Liver (tissue), 9 donors: ENCODE measurements around the gene VAC14. TPM values are rescaled to one million over a fixed set of nuclear protein-coding genes. Genes with fewer than 3 reads are reported as not detected.

Source experiments
- DNase-seq: peaks from one replicate; pipeline ENCODE4 v3.0.0-alpha.2; 2017; ENCODE audit warnings: low spot score
- H3K27ac ChIP-seq, 2 donors: one replicate each; pipeline ENCODE4 v1.7.0; 2013; ENCODE audit warnings: inconsistent platforms in 2 of 2, low read length in 2 of 2, control low read depth in 1 of 2, low read depth in 1 of 2, mild to moderate bottlenecking in 1 of 2
- H3K27me3 ChIP-seq, 4 donors: one replicate each; pipeline versions ENCODE4 v1.6.1 to v1.7.0; 2013; ENCODE audit warnings: low read length in 3 of 4, inconsistent platforms in 1 of 4, mild to moderate bottlenecking in 1 of 4, moderate library complexity in 1 of 4; ENCODE audit not compliant: control insufficient read depth in 4 of 4, insufficient read depth in 4 of 4
- H3K36me3 ChIP-seq, 4 donors: one replicate each; pipeline versions ENCODE4 v1.6.1 to v1.7.0; 2013; ENCODE audit warnings: low read length in 3 of 4, mild to moderate bottlenecking in 3 of 4, low read depth in 1 of 4, moderate library complexity in 1 of 4; ENCODE audit not compliant: control insufficient read depth in 4 of 4, insufficient read depth in 3 of 4
- H3K4me1 ChIP-seq, 4 donors: one replicate each; pipeline versions ENCODE4 v1.6.1 to v1.7.0; 2013; ENCODE audit warnings: low read length in 3 of 4, mild to moderate bottlenecking in 3 of 4, moderate library complexity in 1 of 4; ENCODE audit not compliant: control insufficient read depth in 4 of 4, insufficient read depth in 4 of 4
- H3K4me3 ChIP-seq, 3 donors: one replicate each; pipeline versions ENCODE4 v1.6.1 to v1.7.0; 2013; ENCODE audit warnings: low read length in 3 of 3, control low read depth in 1 of 3, low read depth in 1 of 3, mild to moderate bottlenecking in 1 of 3
- H3K9ac ChIP-seq, 2 donors: one replicate each; pipeline ENCODE4 v1.7.0; 2013; ENCODE audit warnings: low read length in 2 of 2, mild to moderate bottlenecking in 2 of 2, moderate library complexity in 2 of 2, control low read depth in 1 of 2, low read depth in 1 of 2
- H3K9me3 ChIP-seq, 4 donors: one replicate each; pipeline versions ENCODE4 v1.6.1 to v1.7.0; 2013; ENCODE audit warnings: low read length in 3 of 4; ENCODE audit not compliant: control insufficient read depth in 4 of 4
- CTCF ChIP-seq: fragments of 150-350 bp; IDR thresholded peaks from 2 replicates; pipeline ENCODE4 v1.5.1; 2017; ENCODE audit warnings: improper control_type of control experiment, low read depth, low read length; ENCODE audit not compliant: missing input control
- FOXA2 ChIP-seq: IDR thresholded peaks from 2 replicates; pipeline ENCODE4 v1.6.1; 2016; ENCODE audit warnings: antibody characterized with exemption
- GABPA ChIP-seq, 2 donors: IDR thresholded peaks in 1 of 2; conservative IDR thresholded peaks in 1 of 2; 2 replicates each; pipeline ENCODE4 v1.6.1; 2016; ENCODE audit warnings: antibody characterized with exemption in 2 of 2, mild to moderate bottlenecking in 1 of 2, moderate library complexity in 1 of 2
- MAX ChIP-seq: IDR thresholded peaks from 2 replicates; pipeline ENCODE4 v1.6.1; 2016; ENCODE audit warnings: antibody characterized with exemption
- NR2F2 ChIP-seq: IDR thresholded peaks from 2 replicates; pipeline ENCODE4 v1.6.1; 2016; ENCODE audit warnings: antibody characterized with exemption
- RXRA ChIP-seq, 2 donors: IDR thresholded peaks; 2 replicates each; pipeline ENCODE4 v1.6.1; 2017 to 2018; ENCODE audit warnings: antibody characterized with exemption in 2 of 2, mild to moderate bottlenecking in 1 of 2
- SP1 ChIP-seq: IDR thresholded peaks from 2 replicates; pipeline ENCODE4 v1.6.1; 2018; ENCODE audit warnings: antibody characterized with exemption, mild to moderate bottlenecking
- TAF1 ChIP-seq: conservative IDR thresholded peaks from 2 replicates; pipeline ENCODE4 v1.6.1; 2016; ENCODE audit warnings: antibody characterized with exemption, mild to moderate bottlenecking
- YY1 ChIP-seq: IDR thresholded peaks from 2 replicates; pipeline ENCODE4 v1.6.1; 2016; ENCODE audit warnings: antibody characterized with exemption, mild to moderate bottlenecking
- WGBS: extraction: QIAGEN DNeasy Blood & Tissue Kit; methylation state at CpG from one replicate; pipeline ENCODE4 v1.1.7; 2013; 5-methylcytosine and 5-hydroxymethylcytosine counted together
- polyA plus RNA-seq, 2 donors: library from polyadenylated mRNA; stranded (reverse) in 1 of 2; unstranded in 1 of 2; fragments of 200-250 nt in 1 of 2; fragments of >200 nt in 1 of 2; fragmentation: Nextera tagmentation in 1 of 2; extraction: Ambion mirVana in 1 of 2; gene quantifications; one replicate each; pipeline versions ENCODE4 v1.2.1 to v1.2.3, GENCODE V29; 2013 to 2015
- total RNA-seq, 2 donors: library from RNA; depleted of rRNA; stranded (reverse); fragments of >200 nt; gene quantifications; one replicate each; pipeline ENCODE4 v1.2.3, GENCODE V29; 2014
- TF ChIP-seq, protein P1 (sequence below): IDR thresholded peaks from 2 replicates; pipeline ENCODE4 v1.6.1; 2016; ENCODE audit warnings: antibody characterized with exemption
- TF ChIP-seq, protein P2 (sequence below): IDR thresholded peaks from 2 replicates; pipeline ENCODE4 v1.6.1; 2016; ENCODE audit warnings: antibody characterized with exemption, mild to moderate bottlenecking
- donor health status: healthy.
- donor health status: healthy.
- donor health status: healthy.
- donor health status: healthy.
- donor health status: healthy.

Gene VAC14
- total and polyA plus RNA-seq, 4 donors, result 16.7 to 29.8 (median 20.5) TPM

DNA sequence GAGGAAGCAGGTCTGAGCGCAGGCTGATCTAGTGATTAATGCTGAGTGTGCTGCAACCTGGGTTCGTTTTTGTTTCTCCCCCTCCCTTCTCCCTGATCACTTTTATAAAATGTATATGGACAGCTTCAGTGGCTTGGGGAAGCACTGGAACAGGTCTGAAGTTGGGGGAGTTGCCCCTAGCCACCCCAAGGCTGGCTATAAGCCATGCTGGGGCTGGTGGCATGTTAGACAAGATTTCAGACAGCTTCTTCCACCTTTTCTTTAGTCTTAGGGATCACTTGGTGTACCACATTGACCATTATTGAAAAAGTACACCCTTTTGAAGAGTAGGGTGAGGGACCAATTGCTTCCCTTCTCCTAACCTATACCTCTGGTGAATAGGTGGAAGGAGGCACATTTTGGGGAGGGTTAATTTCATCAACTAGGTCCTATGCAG is 3.8 kb upstream of the VAC14 start:
- 47% methylated on average over 2 of the region's 2 CpGs for whole genome bisulfite sequencing
- Histone ChIP-seq H3K4me3 (no peak overlapping the region), H3K9me3 (peaks cover 0 to 7% (median 2%) of the 10 kb centered on the region in 4 donors), H3K9ac (no peak overlapping the region), H3K27ac (no peak overlapping the region), H3K4me1 (peaks cover 1 to 12% (median 9%) of the 10 kb centered on the region in 4 donors), H3K36me3 (peaks cover 0 to 1% (median 0%) of the 10 kb centered on the region in 4 donors), H3K27me3 (no peaks in the 10 kb centered on the region)
- no peak for DNase-seq
- no peak for TF ChIP-seq CTCF

DNA sequence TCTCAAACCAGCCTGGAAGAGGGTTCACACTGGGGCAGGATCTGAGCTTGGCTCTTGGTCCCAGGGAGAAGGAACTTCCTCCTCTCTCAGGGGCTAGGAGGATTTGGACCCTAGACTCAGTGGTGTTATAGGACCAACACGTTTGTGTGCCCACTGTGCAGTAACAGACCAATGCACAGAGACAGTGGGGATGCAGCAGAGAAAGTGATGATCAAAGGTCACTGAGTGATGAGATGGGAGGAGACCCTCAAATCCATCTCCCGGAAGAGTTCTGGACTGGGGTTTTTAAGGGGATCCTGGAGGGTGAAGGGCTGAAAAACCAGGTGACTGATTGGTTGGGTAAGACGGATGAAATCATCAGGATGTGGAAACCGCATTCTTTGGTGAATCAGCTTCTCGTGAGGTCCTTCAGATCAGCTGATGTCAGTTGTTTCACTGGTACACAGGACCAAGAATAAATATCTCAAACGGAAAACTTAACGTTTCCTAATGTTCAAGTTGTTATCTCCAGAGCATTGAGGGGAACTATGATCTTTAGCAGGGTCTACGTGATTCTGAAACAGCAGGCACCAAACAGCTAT is 3.3 kb upstream of the VAC14 start:
- TF ChIP-seq MAX, result no peak
- Histone ChIP-seq H3K9ac (no peak overlapping the region), H3K4me3 (no peak overlapping the region), H3K27ac (no peak overlapping the region), H3K9me3 (peaks cover 0 to 7% (median 2%) of the 10 kb centered on the region in 4 donors), H3K27me3 (no peaks in the 10 kb centered on the region), H3K36me3 (peaks cover 0 to 1% (median 0%) of the 10 kb centered on the region in 4 donors), H3K4me1 (peaks cover 5 to 15% (median 14%) of the 10 kb centered on the region in 4 donors)
- 60% methylated on average over 8 of the region's 8 CpGs for WGBS
- DNase-seq, result no peak

- Histone ChIP-seq H3K9me3 (peaks cover 0 to 7% (median 2%) of the 10 kb centered on the region in 4 donors), H3K27ac (no peak overlapping the region), H3K9ac (no peak overlapping the region), H3K36me3 (peaks cover 0 to 1% (median 0%) of the 10 kb centered on the region in 4 donors), H3K4me3 (no peak overlapping the region), H3K4me1 (peaks cover 7 to 21% (median 18%) of the 10 kb centered on the region in 4 donors), H3K27me3 (no peaks in the 10 kb centered on the region)
- TF ChIP-seq, protein P1, sequence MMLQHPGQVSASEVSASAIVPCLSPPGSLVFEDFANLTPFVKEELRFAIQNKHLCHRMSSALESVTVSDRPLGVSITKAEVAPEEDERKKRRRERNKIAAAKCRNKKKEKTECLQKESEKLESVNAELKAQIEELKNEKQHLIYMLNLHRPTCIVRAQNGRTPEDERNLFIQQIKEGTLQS, result no peak
- TF ChIP-seq, protein P2, sequence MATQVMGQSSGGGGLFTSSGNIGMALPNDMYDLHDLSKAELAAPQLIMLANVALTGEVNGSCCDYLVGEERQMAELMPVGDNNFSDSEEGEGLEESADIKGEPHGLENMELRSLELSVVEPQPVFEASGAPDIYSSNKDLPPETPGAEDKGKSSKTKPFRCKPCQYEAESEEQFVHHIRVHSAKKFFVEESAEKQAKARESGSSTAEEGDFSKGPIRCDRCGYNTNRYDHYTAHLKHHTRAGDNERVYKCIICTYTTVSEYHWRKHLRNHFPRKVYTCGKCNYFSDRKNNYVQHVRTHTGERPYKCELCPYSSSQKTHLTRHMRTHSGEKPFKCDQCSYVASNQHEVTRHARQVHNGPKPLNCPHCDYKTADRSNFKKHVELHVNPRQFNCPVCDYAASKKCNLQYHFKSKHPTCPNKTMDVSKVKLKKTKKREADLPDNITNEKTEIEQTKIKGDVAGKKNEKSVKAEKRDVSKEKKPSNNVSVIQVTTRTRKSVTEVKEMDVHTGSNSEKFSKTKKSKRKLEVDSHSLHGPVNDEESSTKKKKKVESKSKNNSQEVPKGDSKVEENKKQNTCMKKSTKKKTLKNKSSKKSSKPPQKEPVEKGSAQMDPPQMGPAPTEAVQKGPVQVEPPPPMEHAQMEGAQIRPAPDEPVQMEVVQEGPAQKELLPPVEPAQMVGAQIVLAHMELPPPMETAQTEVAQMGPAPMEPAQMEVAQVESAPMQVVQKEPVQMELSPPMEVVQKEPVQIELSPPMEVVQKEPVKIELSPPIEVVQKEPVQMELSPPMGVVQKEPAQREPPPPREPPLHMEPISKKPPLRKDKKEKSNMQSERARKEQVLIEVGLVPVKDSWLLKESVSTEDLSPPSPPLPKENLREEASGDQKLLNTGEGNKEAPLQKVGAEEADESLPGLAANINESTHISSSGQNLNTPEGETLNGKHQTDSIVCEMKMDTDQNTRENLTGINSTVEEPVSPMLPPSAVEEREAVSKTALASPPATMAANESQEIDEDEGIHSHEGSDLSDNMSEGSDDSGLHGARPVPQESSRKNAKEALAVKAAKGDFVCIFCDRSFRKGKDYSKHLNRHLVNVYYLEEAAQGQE, result no peak
- TF ChIP-seq FOXA2 (no peak), NR2F2 (no peak), RXRA (IDR thresholded peaks at IDR 0.05) (no peak), TAF1 (no peak), CTCF (no peak), YY1 (no peak), GABPA (IDR thresholded peaks at IDR 0.05 in 1 of 2, conservative IDR thresholded peaks at IDR 0.05 in 1 of 2) (no peak), SP1 (no peak)
- no peak for DNase-seq
Observed at GRCh38 chr16:70803319-70803718, 2.4 kb upstream of the VAC14 start.
